Measurements from ENCODE around the gene HRCT1. TPM values are rescaled to one million over a fixed set of nuclear protein-coding genes. Genes with fewer than 3 reads are reported as not detected.
"Not testable (repeated sequence)": the region's sequence is repeated elsewhere in the genome, so short reads cannot be mapped to it uniquely, and the experiment has no call there.

Gene HRCT1
- total RNA-seq, 1 donor from 2014 or later: not detected

- H3K4me3 Mint-ChIP-seq: no peak overlapping the region
- no peak for DNase-seq (ENCODE audit: low read depth, low spot score)
- no peak overlapping the region for H3K27ac Mint-ChIP-seq (ENCODE audit: unreplicated experiment)
- H3K36me3 Mint-ChIP-seq (ENCODE audit: low read depth): no peaks in the 10 kb centered on the region
- no peaks in the 10 kb centered on the region for H3K4me1 Mint-ChIP-seq
- H3K9me3 Mint-ChIP-seq: peaks cover 14% of the 10 kb centered on the region
- peaks cover 11% of the 10 kb centered on the region for H3K27me3 Mint-ChIP-seq (ENCODE audit: low read depth)
- TF ChIP-seq, protein P1, sequence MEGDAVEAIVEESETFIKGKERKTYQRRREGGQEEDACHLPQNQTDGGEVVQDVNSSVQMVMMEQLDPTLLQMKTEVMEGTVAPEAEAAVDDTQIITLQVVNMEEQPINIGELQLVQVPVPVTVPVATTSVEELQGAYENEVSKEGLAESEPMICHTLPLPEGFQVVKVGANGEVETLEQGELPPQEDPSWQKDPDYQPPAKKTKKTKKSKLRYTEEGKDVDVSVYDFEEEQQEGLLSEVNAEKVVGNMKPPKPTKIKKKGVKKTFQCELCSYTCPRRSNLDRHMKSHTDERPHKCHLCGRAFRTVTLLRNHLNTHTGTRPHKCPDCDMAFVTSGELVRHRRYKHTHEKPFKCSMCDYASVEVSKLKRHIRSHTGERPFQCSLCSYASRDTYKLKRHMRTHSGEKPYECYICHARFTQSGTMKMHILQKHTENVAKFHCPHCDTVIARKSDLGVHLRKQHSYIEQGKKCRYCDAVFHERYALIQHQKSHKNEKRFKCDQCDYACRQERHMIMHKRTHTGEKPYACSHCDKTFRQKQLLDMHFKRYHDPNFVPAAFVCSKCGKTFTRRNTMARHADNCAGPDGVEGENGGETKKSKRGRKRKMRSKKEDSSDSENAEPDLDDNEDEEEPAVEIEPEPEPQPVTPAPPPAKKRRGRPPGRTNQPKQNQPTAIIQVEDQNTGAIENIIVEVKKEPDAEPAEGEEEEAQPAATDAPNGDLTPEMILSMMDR (conservative IDR thresholded peaks at IDR 0.05): no peak
These were observed 33.5 kb upstream of the HRCT1 start for GRCh38 chr9:35872505-35872904.

GRCh38 chr9:35882263-35882848 lies 23.6 kb upstream of the HRCT1 start:
- TF ChIP-seq, protein P1 (conservative IDR thresholded peaks at IDR 0.05): peak; percentile 99
- H3K36me3 Mint-ChIP-seq (ENCODE audit: low read depth): no peaks in the 10 kb centered on the region
- H3K27ac Mint-ChIP-seq (ENCODE audit: unreplicated experiment): no peak overlapping the region
- peaks cover 20% of the 10 kb centered on the region for H3K27me3 Mint-ChIP-seq (ENCODE audit: low read depth)
- no peaks in the 10 kb centered on the region for H3K4me1 Mint-ChIP-seq
- peaks cover 1% of the 10 kb centered on the region for H3K9me3 Mint-ChIP-seq
- peak; percentile 85 for DNase-seq (ENCODE audit: low read depth, low spot score)
- no peak overlapping the region for H3K4me3 Mint-ChIP-seq

GRCh38 chr9:35882996-35883395 lies 23.0 kb upstream of the HRCT1 start:
- Mint-ChIP-seq H3K36me3 (ENCODE audit: low read depth) (no peaks in the 10 kb centered on the region), H3K4me1 (no peaks in the 10 kb centered on the region), H3K27me3 (ENCODE audit: low read depth) (peaks cover 16% of the 10 kb centered on the region), H3K9me3 (no peaks in the 10 kb centered on the region), H3K27ac (ENCODE audit: unreplicated experiment) (no peak overlapping the region), H3K4me3 (no peak overlapping the region)
- DNase-seq (ENCODE audit: low read depth, low spot score): no peak
- TF ChIP-seq, protein P1 (conservative IDR thresholded peaks at IDR 0.05): no peak

GRCh38 chr9:35884908-35885307 lies 21.1 kb upstream of the HRCT1 start:
- H3K36me3 Mint-ChIP-seq (ENCODE audit: low read depth); H3K4me3 Mint-ChIP-seq; H3K4me1 Mint-ChIP-seq; H3K27ac Mint-ChIP-seq (ENCODE audit: unreplicated experiment); H3K9me3 Mint-ChIP-seq; DNase-seq (ENCODE audit: low read depth, low spot score): not testable (repeated sequence)
- peaks cover 16% of the 10 kb centered on the region for H3K27me3 Mint-ChIP-seq (ENCODE audit: low read depth)

GRCh38 chr9:35891646-35892045 lies 14.4 kb upstream of the HRCT1 start:
- Mint-ChIP-seq H3K4me3 (no peak overlapping the region), H3K27me3 (ENCODE audit: low read depth) (peaks cover 33% of the 10 kb centered on the region), H3K27ac (ENCODE audit: unreplicated experiment) (no peak overlapping the region), H3K36me3 (ENCODE audit: low read depth) (no peaks in the 10 kb centered on the region), H3K4me1 (no peaks in the 10 kb centered on the region), H3K9me3 (no peaks in the 10 kb centered on the region)
- TF ChIP-seq, protein P1 (conservative IDR thresholded peaks at IDR 0.05): no peak
- DNase-seq (ENCODE audit: low read depth, low spot score): no peak

GRCh38 chr9:35892051-35892450 lies 14.0 kb upstream of the HRCT1 start:
- DNase-seq (ENCODE audit: low read depth, low spot score): no peak
- H3K27ac Mint-ChIP-seq (ENCODE audit: unreplicated experiment): no peak overlapping the region
- no peaks in the 10 kb centered on the region for H3K36me3 Mint-ChIP-seq (ENCODE audit: low read depth)

More at GRCh38 chr9:35892051-35892450, 14.0 kb upstream of the HRCT1 start:
- H3K27me3 Mint-ChIP-seq (ENCODE audit: low read depth): peaks cover 33% of the 10 kb centered on the region
- H3K9me3 Mint-ChIP-seq: no peaks in the 10 kb centered on the region
- H3K4me1 Mint-ChIP-seq: no peaks in the 10 kb centered on the region
- no peak overlapping the region for H3K4me3 Mint-ChIP-seq
- TF ChIP-seq, protein P1 (conservative IDR thresholded peaks at IDR 0.05): no peak

All from neural crest cell (in vitro differentiated cells).